ENCODE measurements around the gene ROR2.

ROR2 gene

DNA sequence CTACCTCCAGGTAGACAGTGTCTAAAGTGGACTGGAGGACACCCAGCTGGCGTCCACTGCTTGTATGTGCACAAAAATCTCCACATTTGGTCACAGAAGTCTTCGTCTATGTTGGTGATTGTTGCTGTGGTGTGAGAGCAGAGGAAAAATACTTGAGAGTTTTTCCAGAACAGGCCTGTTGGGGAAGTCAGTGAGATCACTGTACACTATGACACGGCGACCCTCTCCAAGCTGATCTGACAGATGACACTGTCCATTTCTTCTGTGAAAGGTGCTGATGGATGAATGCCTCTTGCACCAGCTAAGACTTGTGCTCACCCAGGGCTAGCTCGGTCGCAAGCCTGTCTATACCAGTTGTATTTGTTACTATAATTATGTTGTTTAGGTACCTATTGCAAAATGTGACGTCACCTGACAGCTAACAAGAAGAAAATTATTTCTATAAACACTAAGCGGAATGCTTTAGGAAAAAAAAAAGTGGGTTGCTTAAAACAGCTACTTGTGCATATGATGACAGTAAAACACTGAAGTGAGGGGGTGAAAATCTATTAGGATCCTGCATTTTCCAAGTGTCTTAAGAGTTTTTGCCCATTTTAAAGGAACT lies 142.3 kb downstream of the ROR2 start:
- no peaks in the 10 kb centered on the region for H3K27me3 ChIP-seq (ENCODE audit: insufficient read depth, low read depth)
- peaks cover 44% of the 10 kb centered on the region for H3K4me1 ChIP-seq (ENCODE audit: low read depth, poor library complexity, severe bottlenecking)
- H3K4me3 ChIP-seq (IDR thresholded peaks at IDR 0.05; ENCODE audit: insufficient read depth, low read depth, low read length) = no peak overlapping the region
- H3K4me2 ChIP-seq = no peak overlapping the region
- no peak overlapping the region for H3K9ac ChIP-seq
- no peaks in the 10 kb centered on the region for H4K20me1 ChIP-seq (ENCODE audit: insufficient read depth)
- 0 out of 2 replicates have a peak, but pooled peaks cover 4% of the 10 kb centered on the region for H3K79me2 ChIP-seq (ENCODE audit: insufficient read depth, low read depth)
- no peak overlapping the region for H2AFZ ChIP-seq (ENCODE audit: low read depth)
- TF ChIP-seq, protein P1, sequence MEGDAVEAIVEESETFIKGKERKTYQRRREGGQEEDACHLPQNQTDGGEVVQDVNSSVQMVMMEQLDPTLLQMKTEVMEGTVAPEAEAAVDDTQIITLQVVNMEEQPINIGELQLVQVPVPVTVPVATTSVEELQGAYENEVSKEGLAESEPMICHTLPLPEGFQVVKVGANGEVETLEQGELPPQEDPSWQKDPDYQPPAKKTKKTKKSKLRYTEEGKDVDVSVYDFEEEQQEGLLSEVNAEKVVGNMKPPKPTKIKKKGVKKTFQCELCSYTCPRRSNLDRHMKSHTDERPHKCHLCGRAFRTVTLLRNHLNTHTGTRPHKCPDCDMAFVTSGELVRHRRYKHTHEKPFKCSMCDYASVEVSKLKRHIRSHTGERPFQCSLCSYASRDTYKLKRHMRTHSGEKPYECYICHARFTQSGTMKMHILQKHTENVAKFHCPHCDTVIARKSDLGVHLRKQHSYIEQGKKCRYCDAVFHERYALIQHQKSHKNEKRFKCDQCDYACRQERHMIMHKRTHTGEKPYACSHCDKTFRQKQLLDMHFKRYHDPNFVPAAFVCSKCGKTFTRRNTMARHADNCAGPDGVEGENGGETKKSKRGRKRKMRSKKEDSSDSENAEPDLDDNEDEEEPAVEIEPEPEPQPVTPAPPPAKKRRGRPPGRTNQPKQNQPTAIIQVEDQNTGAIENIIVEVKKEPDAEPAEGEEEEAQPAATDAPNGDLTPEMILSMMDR (conservative IDR thresholded peaks at IDR 0.05; ENCODE audit: low read depth, low read length) = no peak
- H3K36me3 ChIP-seq (ENCODE audit: insufficient read depth) = no peaks in the 10 kb centered on the region
- no peak overlapping the region for H3K27ac ChIP-seq

DNA sequence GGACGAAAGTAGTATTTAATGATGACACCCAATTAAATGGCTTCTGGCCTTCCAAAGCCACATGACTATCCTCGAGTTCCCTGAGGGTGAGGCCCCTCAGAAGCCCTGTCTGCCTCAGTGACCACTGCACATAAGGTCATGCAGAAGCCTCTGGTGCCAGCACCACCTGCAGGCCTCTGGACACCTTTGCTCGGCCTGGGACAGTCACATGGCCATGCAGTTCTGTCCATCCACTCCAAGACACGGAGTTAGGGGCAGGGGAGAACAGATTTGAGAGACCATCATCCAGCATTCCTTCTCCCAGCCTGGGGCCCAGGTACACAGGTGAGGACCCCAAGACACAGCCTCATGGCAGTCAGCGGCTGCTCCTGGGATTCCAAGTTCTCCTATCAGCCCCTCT lies 145.0 kb downstream of the ROR2 start:
- Histone ChIP-seq H3K4me3 (IDR thresholded peaks at IDR 0.05; ENCODE audit: insufficient read depth, low read depth, low read length) (no peak overlapping the region), H4K20me1 (ENCODE audit: insufficient read depth) (no peaks in the 10 kb centered on the region), H2AFZ (ENCODE audit: low read depth) (no peak overlapping the region), H3K9ac (no peak overlapping the region), H3K4me2 (no peak overlapping the region), H3K79me2 (ENCODE audit: insufficient read depth, low read depth) (0 out of 2 replicates have a peak, but pooled peaks cover 4% of the 10 kb centered on the region), H3K36me3 (ENCODE audit: insufficient read depth) (no peaks in the 10 kb centered on the region), H3K4me1 (ENCODE audit: low read depth, poor library complexity, severe bottlenecking) (peaks cover 25% of the 10 kb centered on the region), H3K27me3 (ENCODE audit: insufficient read depth, low read depth) (no peaks in the 10 kb centered on the region), H3K27ac (no peak overlapping the region)
- TF ChIP-seq, protein P1 (conservative IDR thresholded peaks at IDR 0.05; ENCODE audit: low read depth, low read length) = no peak

DNA sequence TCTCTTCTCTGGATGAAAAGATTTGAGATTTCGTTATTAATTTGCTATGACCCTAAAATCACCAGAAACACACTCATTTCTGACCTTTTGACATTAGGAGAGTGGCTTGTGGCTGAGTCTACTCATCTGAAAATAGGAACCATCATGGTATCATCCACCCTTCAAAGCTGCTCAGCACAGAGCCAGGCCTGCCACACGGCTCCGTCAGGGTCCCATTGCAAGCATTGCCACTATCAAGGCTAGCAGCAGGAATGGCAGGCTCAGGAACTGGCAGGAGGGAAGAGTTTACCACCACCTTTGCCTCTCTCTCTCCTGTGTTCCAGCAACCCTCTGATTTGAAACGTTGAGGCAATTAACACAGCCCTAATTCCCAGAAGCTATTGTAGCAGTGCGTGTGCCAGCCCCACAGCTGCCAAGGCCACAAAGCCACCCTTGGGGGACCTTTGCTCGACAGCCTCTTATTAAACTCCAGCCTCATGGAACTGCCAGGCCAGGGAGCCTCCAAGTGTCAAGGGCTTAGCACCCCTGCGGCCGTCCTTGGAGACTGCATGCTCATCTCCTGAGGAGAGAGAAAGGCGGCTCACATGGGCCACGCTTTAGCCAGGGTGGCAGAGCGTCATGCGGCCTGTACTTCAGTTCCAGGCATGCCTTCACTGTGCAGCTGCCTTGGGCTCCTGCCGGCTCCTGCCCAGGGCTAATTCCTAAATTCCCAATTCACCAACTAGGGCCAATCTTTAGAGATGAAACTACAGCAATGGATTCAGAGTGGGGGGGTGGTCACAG lies 145.9 kb downstream of the ROR2 start:
- Histone ChIP-seq H3K79me2 (ENCODE audit: insufficient read depth, low read depth) (0 out of 2 replicates have a peak, but pooled peaks cover 4% of the 10 kb centered on the region), H2AFZ (ENCODE audit: low read depth) (no peak overlapping the region), H3K4me1 (ENCODE audit: low read depth, poor library complexity, severe bottlenecking) (peaks cover 25% of the 10 kb centered on the region), H3K27ac (no peak overlapping the region), H3K36me3 (ENCODE audit: insufficient read depth) (no peaks in the 10 kb centered on the region), H4K20me1 (ENCODE audit: insufficient read depth) (no peaks in the 10 kb centered on the region), H3K4me3 (IDR thresholded peaks at IDR 0.05; ENCODE audit: insufficient read depth, low read depth, low read length) (no peak overlapping the region), H3K27me3 (ENCODE audit: insufficient read depth, low read depth) (no peaks in the 10 kb centered on the region), H3K4me2 (no peak overlapping the region), H3K9ac (no peak overlapping the region)
- TF ChIP-seq, protein P1 (conservative IDR thresholded peaks at IDR 0.05; ENCODE audit: low read depth, low read length) = no peak

DNA sequence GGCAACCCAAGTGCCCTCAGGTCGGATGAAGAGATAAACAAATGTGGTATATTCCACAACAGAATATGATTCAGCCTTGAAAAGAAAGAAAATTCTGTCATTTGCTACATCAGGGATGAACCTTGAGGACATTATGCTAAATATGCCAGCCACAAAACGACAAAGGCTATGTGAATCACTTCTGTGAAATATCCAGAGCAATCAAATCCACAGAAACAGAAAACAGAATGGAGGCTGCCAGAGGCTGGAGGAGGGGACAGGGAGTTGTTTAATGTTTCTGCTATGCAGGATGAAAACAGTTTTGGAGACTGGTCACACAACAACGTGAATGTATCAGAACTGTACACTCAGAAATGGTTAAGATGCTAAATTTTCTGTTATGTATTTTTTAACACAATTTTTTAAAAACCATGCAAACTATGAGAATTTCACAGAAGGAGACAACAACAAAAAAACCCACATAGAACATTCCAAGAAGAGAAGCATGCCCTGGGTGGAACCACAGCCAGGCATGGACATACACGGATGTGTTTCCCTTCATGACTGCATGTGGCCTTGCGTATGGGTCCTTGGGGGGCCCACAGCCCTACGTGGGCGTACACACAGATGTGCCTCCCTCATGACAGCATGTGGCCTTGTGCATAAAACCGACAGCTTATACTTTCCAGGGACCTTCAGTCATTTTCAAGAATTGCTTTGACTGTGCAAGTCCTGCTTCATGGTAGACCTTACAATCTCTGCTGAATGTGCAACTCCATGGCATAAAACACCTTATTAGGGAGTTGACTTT lies 146.7 kb downstream of the ROR2 start:
- no peaks in the 10 kb centered on the region for H3K36me3 ChIP-seq (ENCODE audit: insufficient read depth)
- no peaks in the 10 kb centered on the region for H3K27me3 ChIP-seq (ENCODE audit: insufficient read depth, low read depth)
- no peaks in the 10 kb centered on the region for H4K20me1 ChIP-seq (ENCODE audit: insufficient read depth)
- TF ChIP-seq, protein P1 (conservative IDR thresholded peaks at IDR 0.05; ENCODE audit: low read depth, low read length) = no peak
- no peak overlapping the region for H3K27ac ChIP-seq
- H3K4me1 ChIP-seq (ENCODE audit: low read depth, poor library complexity, severe bottlenecking) = peaks cover 26% of the 10 kb centered on the region
- no peak overlapping the region for H3K4me2 ChIP-seq
- H2AFZ ChIP-seq (ENCODE audit: low read depth) = no peak overlapping the region
- no peak overlapping the region for H3K4me3 ChIP-seq (IDR thresholded peaks at IDR 0.05; ENCODE audit: insufficient read depth, low read depth, low read length)
- H3K9ac ChIP-seq = no peak overlapping the region
- 0 out of 2 replicates have a peak, but pooled peaks cover 4% of the 10 kb centered on the region for H3K79me2 ChIP-seq (ENCODE audit: insufficient read depth, low read depth)

Data from KMS-11 (cell line).